ENCODE data around the gene FAM187B. TPM values are rescaled to one million over a fixed set of nuclear protein-coding genes. Genes with fewer than 3 reads are reported as not detected.

FAM187B gene
- total RNA-seq, 1 experiment from 2014 or later: not detected

GRCh38 chr19:35226748-35227147 is 1.8 kb downstream of the FAM187B start:
- no peaks in the 10 kb centered on the region for H3K9me3 ChIP-seq (ENCODE audit: control insufficient read depth, low read depth, low read length)
- H3K4ac ChIP-seq (ENCODE audit: low read depth, low read length): no peak overlapping the region
- Mint-ChIP-seq H3K4me3 (no peak overlapping the region), H3K27ac (no peak overlapping the region; a peak in 1 of 7 replicates), H3K4me1 (peaks cover 3 to 18% of the 10 kb centered on the region in 2 experiments), H3K27me3 (ENCODE audit: low read depth) (peaks cover 2% of the 10 kb centered on the region; the same call in 1 of the 2 replicates), H3K9me3 (no peaks in the 10 kb centered on the region), H3K36me3 (ENCODE audit: insufficient read depth in 1 of 3, low read depth in 3 of 3) (no peaks in the 10 kb centered on the region; a peak in 2 of 7 replicates)
- H2AK5ac ChIP-seq (ENCODE audit: insufficient read length, low read length): no peak overlapping the region
- no peak overlapping the region for H3K14ac ChIP-seq (ENCODE audit: insufficient read depth, low read length)
- no peak overlapping the region for H2BK12ac ChIP-seq (ENCODE audit: insufficient read length, low read depth, low read length)
- no peaks in the 10 kb centered on the region for H3K79me1 ChIP-seq (ENCODE audit: insufficient read depth, low read depth, low read length, poor library complexity, severe bottlenecking)
- no peak overlapping the region for H2AFZ ChIP-seq (ENCODE audit: low read length)
- H3K4me2 ChIP-seq (ENCODE audit: insufficient read depth, insufficient read length, low read length): no peak overlapping the region
- H3K23ac ChIP-seq (ENCODE audit: insufficient read length, low read depth, low read length): no peak overlapping the region
- H2BK15ac ChIP-seq (ENCODE audit: low read depth, low read length): no peak overlapping the region
- no peaks in the 10 kb centered on the region for H3K27me3 ChIP-seq (ENCODE audit: insufficient read depth, low read length)
- no peaks in the 10 kb centered on the region; the same call in 1 of the 2 replicates for H3K4me1 ChIP-seq (ENCODE audit: insufficient read depth, low read length)
- H2BK20ac ChIP-seq (ENCODE audit: low read depth, low read length, poor library complexity, severe bottlenecking): no peak overlapping the region
- H4K20me1 ChIP-seq (ENCODE audit: control insufficient read depth, insufficient read depth, insufficient read length): no peaks in the 10 kb centered on the region
- no peak overlapping the region for H3K27ac ChIP-seq (ENCODE audit: insufficient read length, low read depth, low read length)
- no peak overlapping the region for H4K8ac ChIP-seq (replicated peaks; ENCODE audit: insufficient read length, low read depth, low read length)
- H2BK120ac ChIP-seq (ENCODE audit: low read depth, low read length, poor library complexity, severe bottlenecking): no peak overlapping the region
- DNase-seq: no peak
- H4K91ac ChIP-seq (ENCODE audit: insufficient read length, low read depth, low read length): no peak overlapping the region
- H3K18ac ChIP-seq (ENCODE audit: insufficient read length, low read depth, low read length): no peak overlapping the region
- H3T11ph ChIP-seq (ENCODE audit: low read length): no peak overlapping the region
- no CpG with 5 or more reads among the region's 5 CpGs for WGBS (ENCODE audit: extremely low coverage, insufficient read length, low lambda C conversion rate)
- H3K56ac ChIP-seq (ENCODE audit: insufficient read length, low read depth, low read length): no peak overlapping the region
- no peak overlapping the region for H2BK5ac ChIP-seq (ENCODE audit: insufficient read length, low read length)
- no peak for TF ChIP-seq CTCF (conservative IDR thresholded peaks at IDR 0.05)
- H4K5ac ChIP-seq (ENCODE audit: insufficient read length, low read depth, low read length): no peak overlapping the region
- H3K23me2 ChIP-seq (ENCODE audit: insufficient read length, low read depth, low read length, poor library complexity, severe bottlenecking): no peaks in the 10 kb centered on the region
- no peak overlapping the region for H3K9ac ChIP-seq (ENCODE audit: extremely low read depth, insufficient read length, low read length)
- H3K79me2 ChIP-seq (ENCODE audit: insufficient read depth, low read length): no peaks in the 10 kb centered on the region

Data from H9 (cell line).